ENCODE data around the gene TTC23L.

DNA sequence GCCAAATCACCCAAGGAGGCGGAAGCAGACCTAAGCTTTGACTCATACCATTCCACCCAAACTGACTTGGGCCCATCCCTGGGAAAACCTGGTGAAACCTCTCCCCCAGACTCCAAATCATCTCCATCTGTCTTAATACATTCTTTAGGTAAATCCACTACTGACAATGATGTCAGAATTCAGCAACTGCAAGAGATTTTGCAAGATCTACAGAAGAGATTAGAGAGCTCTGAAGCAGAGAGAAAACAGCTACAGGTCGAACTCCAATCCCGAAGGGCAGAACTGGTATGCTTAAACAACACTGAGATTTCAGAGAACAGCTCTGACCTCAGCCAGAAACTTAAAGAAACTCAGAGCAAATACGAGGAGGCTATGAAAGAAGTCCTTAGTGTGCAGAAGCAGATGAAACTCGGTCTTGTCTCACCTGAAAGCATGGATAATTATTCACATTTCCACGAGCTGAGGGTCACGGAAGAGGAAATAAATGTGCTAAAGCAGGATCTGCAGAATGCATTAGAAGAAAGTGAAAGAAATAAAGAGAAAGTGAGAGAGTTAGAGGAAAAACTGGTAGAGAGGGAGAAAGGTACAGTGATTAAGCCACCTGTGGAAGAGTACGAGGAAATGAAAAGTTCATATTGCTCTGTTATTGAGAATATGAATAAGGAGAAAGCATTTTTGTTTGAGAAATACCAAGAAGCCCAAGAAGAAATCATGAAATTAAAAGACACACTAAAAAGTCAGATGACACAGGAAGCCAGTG, 15.8 kb upstream of the TTC23L start:
- TF ChIP-seq, protein P1, sequence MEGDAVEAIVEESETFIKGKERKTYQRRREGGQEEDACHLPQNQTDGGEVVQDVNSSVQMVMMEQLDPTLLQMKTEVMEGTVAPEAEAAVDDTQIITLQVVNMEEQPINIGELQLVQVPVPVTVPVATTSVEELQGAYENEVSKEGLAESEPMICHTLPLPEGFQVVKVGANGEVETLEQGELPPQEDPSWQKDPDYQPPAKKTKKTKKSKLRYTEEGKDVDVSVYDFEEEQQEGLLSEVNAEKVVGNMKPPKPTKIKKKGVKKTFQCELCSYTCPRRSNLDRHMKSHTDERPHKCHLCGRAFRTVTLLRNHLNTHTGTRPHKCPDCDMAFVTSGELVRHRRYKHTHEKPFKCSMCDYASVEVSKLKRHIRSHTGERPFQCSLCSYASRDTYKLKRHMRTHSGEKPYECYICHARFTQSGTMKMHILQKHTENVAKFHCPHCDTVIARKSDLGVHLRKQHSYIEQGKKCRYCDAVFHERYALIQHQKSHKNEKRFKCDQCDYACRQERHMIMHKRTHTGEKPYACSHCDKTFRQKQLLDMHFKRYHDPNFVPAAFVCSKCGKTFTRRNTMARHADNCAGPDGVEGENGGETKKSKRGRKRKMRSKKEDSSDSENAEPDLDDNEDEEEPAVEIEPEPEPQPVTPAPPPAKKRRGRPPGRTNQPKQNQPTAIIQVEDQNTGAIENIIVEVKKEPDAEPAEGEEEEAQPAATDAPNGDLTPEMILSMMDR (conservative IDR thresholded peaks at IDR 0.05 in 1 of 2, IDR thresholded peaks at IDR 0.05 in 1 of 2; ENCODE audit: low read depth in 1 of 2, low read length in 2 of 2) = no peak
- TF ChIP-seq EZH2 (IDR thresholded peaks at IDR 0.05; ENCODE audit: low read length, missing control alignments) = no peak
